Smooth muscle cell (in vitro differentiated cells): ENCODE measurements around the gene LPCAT1. TPM values are rescaled to one million over a fixed set of nuclear protein-coding genes. Genes with fewer than 3 reads are reported as not detected.

ENCODE experiments used
- DNase-seq: peaks from one replicate; lab custom pipeline; 2025; ENCODE audit not compliant: unreplicated experiment; lab: John Stamatoyannopoulos, UW
- H2AFZ ChIP-seq: fragments of 200-600 bp; sonication (generic); 2 replicates; pipeline ENCODE4 v1.6.0; 2016; ENCODE audit warnings: antibody characterized with exemption, low read depth, mild to moderate bottlenecking
- H3F3A ChIP-seq: fragments of 200-600 bp; sonication (generic); 2 replicates; pipeline ENCODE4 v1.6.0; 2017; ENCODE audit warnings: antibody characterized with exemption, low read depth
- H3K27ac ChIP-seq: fragments of 200-600 bp; sonication (generic); 2 replicates; pipeline ENCODE4 v1.5.1; 2016; ENCODE audit warnings: low read depth, mild to moderate bottlenecking
- H3K27me3 ChIP-seq: fragments of 200-600 bp; sonication (generic); 2 replicates; pipeline ENCODE4 v1.6.1; 2016; ENCODE audit warnings: low read depth, mild to moderate bottlenecking
- H3K36me3 ChIP-seq: fragments of 200-600 bp; sonication (generic); 2 replicates; pipeline ENCODE4 v1.5.1; 2016; ENCODE audit warnings: low read depth
- H3K4me1 ChIP-seq: fragments of 200-600 bp; sonication (generic); 2 replicates; pipeline ENCODE4 v1.5.1; 2016; ENCODE audit warnings: low read depth
- H3K4me2 ChIP-seq: fragments of 200-600 bp; sonication (generic); 2 replicates; pipeline ENCODE4 v1.6.0; 2016; ENCODE audit warnings: mild to moderate bottlenecking
- H3K4me3 ChIP-seq: fragments of 200-600 bp; sonication (generic); 2 replicates; pipeline ENCODE4 v1.5.1; 2016; ENCODE audit warnings: mild to moderate bottlenecking
- H3K79me2 ChIP-seq: fragments of 200-600 bp; sonication (generic); 2 replicates; pipeline ENCODE4 v1.6.0; 2016; ENCODE audit warnings: low read depth, mild to moderate bottlenecking
- H3K9ac ChIP-seq: fragments of 200-600 bp; sonication (generic); 2 replicates; pipeline ENCODE4 v1.6.0; 2016; ENCODE audit warnings: low read depth
- H3K9me3 ChIP-seq: fragments of 200-600 bp; sonication (generic); replicated peaks from 2 replicates; pipeline ENCODE4 v1.5.1; 2016; ENCODE audit warnings: low read depth
- H4K20me1 ChIP-seq: fragments of 200-600 bp; sonication (generic); 2 replicates; pipeline ENCODE4 v1.6.0; 2016; ENCODE audit warnings: low read depth
- CTCF ChIP-seq: fragments of 200-600 bp; sonication (generic); IDR thresholded peaks from 2 replicates; pipeline ENCODE4 v1.5.1; 2017; ENCODE audit warnings: borderline replicate concordance, mild to moderate bottlenecking, antibody characterized with exemption; ENCODE audit not compliant: insufficient read depth, poor library complexity, severe bottlenecking
- WGBS: methylation state at CpG from one replicate; pipeline ENCODE4 v1.1.7; 2016; ENCODE audit warnings: low lambda C conversion rate; 5-methylcytosine and 5-hydroxymethylcytosine counted together
- polyA plus RNA-seq: library from polyadenylated mRNA; unstranded; fragments of >200 nt; fragmentation: Nextera tagmentation; extraction: Ambion mirVana; gene quantifications from 2 replicates; pipeline ENCODE4 v1.2.1, GENCODE V29; 2016
- total RNA-seq: library from RNA; depleted of rRNA; stranded (reverse); fragments of >200 nt; gene quantifications from 2 replicates; pipeline ENCODE4 v1.2.3, GENCODE V29; 2014

LPCAT1 gene
- total and polyA plus RNA-seq, 2 experiments from 2014 or later = 42.7 to 50.1 TPM

GRCh38 chr5:1465117-1465516, 58.6 kb downstream of the LPCAT1 start:
- 99% methylated on average over 22 of the region's 22 CpGs for WGBS
- Histone ChIP-seq H3K4me3 (no peak overlapping the region), H3K79me2 (no peaks in the 10 kb centered on the region), H3K36me3 (no peaks in the 10 kb centered on the region), H3K4me1 (no peaks in the 10 kb centered on the region), H3K9me3 (no peaks in the 10 kb centered on the region), H4K20me1 (no peaks in the 10 kb centered on the region), H3F3A (peaks cover 4% of the 10 kb centered on the region), H3K9ac (no peak overlapping the region), H2AFZ (no peak overlapping the region), H3K4me2 (no peak overlapping the region), H3K27ac (no peak overlapping the region), H3K27me3 (no peaks in the 10 kb centered on the region)
- no peak for TF ChIP-seq CTCF
- DNase-seq = no peak

GRCh38 chr5:1464511-1464910, 59.2 kb downstream of the LPCAT1 start:
- Histone ChIP-seq H3K4me1 (no peaks in the 10 kb centered on the region), H3K9me3 (no peaks in the 10 kb centered on the region), H4K20me1 (no peaks in the 10 kb centered on the region), H3K27ac (no peak overlapping the region), H3K4me2 (no peak overlapping the region), H3F3A (peaks cover 6% of the 10 kb centered on the region), H3K4me3 (no peak overlapping the region), H3K36me3 (no peaks in the 10 kb centered on the region), H3K79me2 (no peaks in the 10 kb centered on the region), H2AFZ (no peak overlapping the region), H3K27me3 (no peaks in the 10 kb centered on the region), H3K9ac (no peak overlapping the region)
- 90% methylated on average over 18 of the region's 18 CpGs for WGBS
- DNase-seq = no peak
- TF ChIP-seq CTCF = no peak

- no peaks in the 10 kb centered on the region for H3K9me3 ChIP-seq
- no peaks in the 10 kb centered on the region for H4K20me1 ChIP-seq
- DNase-seq = no peak
- no peaks in the 10 kb centered on the region for H3K36me3 ChIP-seq
- no peak overlapping the region for H3K4me2 ChIP-seq
- no peak overlapping the region for H3K9ac ChIP-seq
- TF ChIP-seq CTCF = no peak
- H2AFZ ChIP-seq = no peak overlapping the region
- H3K4me1 ChIP-seq = no peaks in the 10 kb centered on the region
- H3K79me2 ChIP-seq = no peaks in the 10 kb centered on the region
- 96% methylated on average over 14 of the region's 14 CpGs for WGBS
- H3K27me3 ChIP-seq = no peaks in the 10 kb centered on the region
- H3K27ac ChIP-seq = no peak overlapping the region
- H3F3A ChIP-seq = peaks cover 10% of the 10 kb centered on the region
- H3K4me3 ChIP-seq = no peak overlapping the region
These were observed 59.7 kb downstream of the LPCAT1 start for GRCh38 chr5:1464096-1464446.

GRCh38 chr5:1463326-1464095, 60.2 kb downstream of the LPCAT1 start:
- no peak overlapping the region for H3K4me3 ChIP-seq
- H2AFZ ChIP-seq = no peak overlapping the region
- 97% methylated on average over 46 of the region's 46 CpGs for whole genome bisulfite sequencing
- no peaks in the 10 kb centered on the region for H3K79me2 ChIP-seq
- no peaks in the 10 kb centered on the region for H3K4me1 ChIP-seq
- no peaks in the 10 kb centered on the region for H3K36me3 ChIP-seq
- DNase-seq = no peak
- H3K27me3 ChIP-seq = no peaks in the 10 kb centered on the region
- no peak overlapping the region for H3K27ac ChIP-seq
- H4K20me1 ChIP-seq = no peaks in the 10 kb centered on the region
- TF ChIP-seq CTCF = no peak
- H3K9me3 ChIP-seq = no peaks in the 10 kb centered on the region
- H3K4me2 ChIP-seq = no peak overlapping the region
- no peak overlapping the region for H3K9ac ChIP-seq
- peaks cover 10% of the 10 kb centered on the region for H3F3A ChIP-seq
